ENCODE measurements around the gene GRID1.

DNA sequence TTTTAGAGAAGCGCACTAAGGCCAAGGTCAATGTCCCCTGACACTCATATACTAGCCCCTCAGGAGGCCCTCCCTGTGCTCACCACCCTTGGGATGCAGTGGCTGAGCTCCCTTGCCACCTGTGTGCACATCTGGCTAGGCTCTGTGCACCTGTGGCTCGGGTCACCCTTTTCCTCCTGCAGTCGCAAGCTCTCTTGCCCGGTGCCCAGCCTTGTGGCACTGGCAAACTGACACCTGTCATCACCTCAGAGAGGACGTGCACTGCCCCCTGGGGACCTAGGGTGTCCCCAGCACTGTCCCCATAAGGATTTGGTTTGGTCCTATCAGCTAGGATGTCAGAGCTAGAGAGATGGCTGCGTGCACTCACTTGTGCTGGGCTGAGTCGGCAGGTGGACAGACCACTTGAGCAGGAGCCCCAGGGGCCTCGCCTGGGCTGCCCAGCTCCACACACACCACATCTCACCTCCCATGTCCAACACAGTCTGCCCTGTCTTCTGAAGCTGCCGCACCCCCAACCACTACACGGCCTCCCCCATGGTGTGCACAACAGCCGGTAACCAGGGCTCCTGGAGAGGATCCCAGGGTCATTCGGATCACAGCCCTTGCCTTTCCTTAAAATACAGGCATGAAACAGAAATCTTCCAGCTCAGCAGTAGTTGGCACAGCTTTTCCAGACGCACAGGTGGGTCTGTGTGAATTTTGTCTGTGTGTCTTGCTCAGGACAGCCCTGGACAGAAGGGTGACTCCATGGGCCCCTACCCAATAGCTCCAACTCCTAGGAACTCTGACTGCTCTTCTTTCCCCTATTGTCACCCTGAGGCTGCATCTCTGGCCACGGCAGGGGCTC is 111.0 kb downstream of the GRID1 start:
- TF ChIP-seq, protein P1, sequence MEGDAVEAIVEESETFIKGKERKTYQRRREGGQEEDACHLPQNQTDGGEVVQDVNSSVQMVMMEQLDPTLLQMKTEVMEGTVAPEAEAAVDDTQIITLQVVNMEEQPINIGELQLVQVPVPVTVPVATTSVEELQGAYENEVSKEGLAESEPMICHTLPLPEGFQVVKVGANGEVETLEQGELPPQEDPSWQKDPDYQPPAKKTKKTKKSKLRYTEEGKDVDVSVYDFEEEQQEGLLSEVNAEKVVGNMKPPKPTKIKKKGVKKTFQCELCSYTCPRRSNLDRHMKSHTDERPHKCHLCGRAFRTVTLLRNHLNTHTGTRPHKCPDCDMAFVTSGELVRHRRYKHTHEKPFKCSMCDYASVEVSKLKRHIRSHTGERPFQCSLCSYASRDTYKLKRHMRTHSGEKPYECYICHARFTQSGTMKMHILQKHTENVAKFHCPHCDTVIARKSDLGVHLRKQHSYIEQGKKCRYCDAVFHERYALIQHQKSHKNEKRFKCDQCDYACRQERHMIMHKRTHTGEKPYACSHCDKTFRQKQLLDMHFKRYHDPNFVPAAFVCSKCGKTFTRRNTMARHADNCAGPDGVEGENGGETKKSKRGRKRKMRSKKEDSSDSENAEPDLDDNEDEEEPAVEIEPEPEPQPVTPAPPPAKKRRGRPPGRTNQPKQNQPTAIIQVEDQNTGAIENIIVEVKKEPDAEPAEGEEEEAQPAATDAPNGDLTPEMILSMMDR (IDR thresholded peaks at IDR 0.05): no peak
- no peak for TF ChIP-seq POLR2A (IDR thresholded peaks at IDR 0.05)

Data from Peyer's patch (tissue), 4 donors.